DOHH2 (cell line): Measurements from ENCODE around the gene LRP2.

Experiments
- H3F3A ChIP-seq: fragments of 200-600 bp; sonication (generic), shearing (Covaris generic); 2 replicates; pipeline ENCODE4 v1.6.0; 2016; ENCODE audit warnings: antibody characterized with exemption, mild to moderate bottlenecking; ENCODE audit not compliant: control insufficient read depth, insufficient read depth
- H3K27ac ChIP-seq: fragments of 200-600 bp; sonication (generic); 2 replicates; pipeline ENCODE4 v1.5.1; 2014; ENCODE audit warnings: low read depth, mild to moderate bottlenecking, low read length, moderate library complexity
- H3K27me3 ChIP-seq: fragments of 200-600 bp; sonication (generic); 2 replicates; pipeline ENCODE4 v1.6.1; 2014; ENCODE audit warnings: mild to moderate bottlenecking, low read length, mixed read lengths; ENCODE audit not compliant: control insufficient read depth
- H3K36me3 ChIP-seq: fragments of 200-600 bp; sonication (generic); 2 replicates; pipeline ENCODE4 v1.6.1; 2014; ENCODE audit warnings: mild to moderate bottlenecking, low read length, moderate library complexity, mixed read lengths; ENCODE audit not compliant: control insufficient read depth
- H3K4me1 ChIP-seq: fragments of 200-600 bp; sonication (generic); 2 replicates; pipeline ENCODE4 v1.6.1; 2014; ENCODE audit warnings: mild to moderate bottlenecking, low read length, mixed read lengths; ENCODE audit not compliant: control insufficient read depth
- H3K4me2 ChIP-seq: fragments of 200-600 bp; sonication (generic); 2 replicates; pipeline ENCODE4 v1.6.0; 2014; ENCODE audit warnings: mild to moderate bottlenecking, low read length, moderate library complexity
- H3K4me3 ChIP-seq: fragments of 200-600 bp; sonication (generic); 2 replicates; pipeline ENCODE4 v1.5.1; 2014; ENCODE audit warnings: mild to moderate bottlenecking, low read length, mixed read lengths
- H3K79me2 ChIP-seq: fragments of 200-600 bp; sonication (generic); 2 replicates; pipeline ENCODE4 v1.6.1; 2014; ENCODE audit warnings: mild to moderate bottlenecking, low read length, mixed read lengths; ENCODE audit not compliant: control insufficient read depth
- H3K9me2 ChIP-seq: fragments of 200-600 bp; sonication (generic); replicated peaks from 2 replicates; pipeline ENCODE4 v1.6.1; 2014; ENCODE audit warnings: mild to moderate bottlenecking, low read length, mixed read lengths; ENCODE audit not compliant: control insufficient read depth
- H3K9me3 ChIP-seq: fragments of 200-600 bp; sonication (generic); 2 replicates; pipeline ENCODE4 v1.6.1; 2014; ENCODE audit warnings: antibody characterized with exemption, low read length, mixed read lengths; ENCODE audit not compliant: control insufficient read depth, insufficient read depth
- H4K20me1 ChIP-seq: fragments of 200-600 bp; sonication (generic); 2 replicates; pipeline ENCODE4 v1.6.0; 2014; ENCODE audit warnings: low read depth, mild to moderate bottlenecking, antibody characterized with exemption, low read length, moderate library complexity; ENCODE audit not compliant: control insufficient read depth, insufficient read depth
- EZH2phosphoT487 ChIP-seq: fragments of 200-600 bp; sonication (generic); IDR thresholded peaks from 2 replicates; pipeline ENCODE4 v1.6.1; 2017; ENCODE audit warnings: borderline replicate concordance, mild to moderate bottlenecking, antibody characterized with exemption, low read length, moderate library complexity, mixed read lengths
- TF ChIP-seq, protein P1 (sequence below): fragments of 200-600 bp; sonication (generic); IDR thresholded peaks from one replicate; pipeline ENCODE4 v1.5.1; 2014; ENCODE audit warnings: antibody characterized with exemption, mild to moderate bottlenecking, low read depth, low read length; ENCODE audit not compliant: poor library complexity, severe bottlenecking

The LRP2 gene

DNA sequence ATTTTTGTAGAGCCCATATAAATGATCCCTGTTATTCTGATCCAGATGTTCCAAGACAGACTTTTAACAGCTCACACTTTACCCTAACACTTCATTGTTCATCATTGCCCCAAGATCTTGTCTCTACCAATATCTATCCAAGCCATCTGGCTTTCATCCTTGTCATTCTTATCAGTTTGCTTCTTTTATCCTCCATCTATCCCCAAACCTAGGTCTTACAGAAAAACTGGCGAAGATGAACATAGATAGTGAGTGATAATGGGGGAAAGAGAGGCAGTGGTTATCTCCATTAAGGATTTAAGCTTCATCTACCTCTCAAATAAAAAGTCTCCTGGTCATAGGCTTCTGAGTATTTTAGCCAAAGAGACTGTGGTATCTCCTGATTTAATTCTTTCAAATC, 203.5 kb downstream of the LRP2 start:
- H3K9me3 ChIP-seq = no peaks in the 10 kb centered on the region
- H3K79me2 ChIP-seq = no peaks in the 10 kb centered on the region
- H3K4me1 ChIP-seq = no peaks in the 10 kb centered on the region
- no peaks in the 10 kb centered on the region for H4K20me1 ChIP-seq
- no peaks in the 10 kb centered on the region; the same call in 1 of the 2 replicates for H3K27me3 ChIP-seq
- no peaks in the 10 kb centered on the region for H3K36me3 ChIP-seq
- H3K27ac ChIP-seq = no peak overlapping the region
- H3K9me2 ChIP-seq = no peaks in the 10 kb centered on the region
- no peaks in the 10 kb centered on the region for H3F3A ChIP-seq
- H3K4me2 ChIP-seq = no peak overlapping the region
- no peak for TF ChIP-seq EZH2phosphoT487
- TF ChIP-seq, protein P1, sequence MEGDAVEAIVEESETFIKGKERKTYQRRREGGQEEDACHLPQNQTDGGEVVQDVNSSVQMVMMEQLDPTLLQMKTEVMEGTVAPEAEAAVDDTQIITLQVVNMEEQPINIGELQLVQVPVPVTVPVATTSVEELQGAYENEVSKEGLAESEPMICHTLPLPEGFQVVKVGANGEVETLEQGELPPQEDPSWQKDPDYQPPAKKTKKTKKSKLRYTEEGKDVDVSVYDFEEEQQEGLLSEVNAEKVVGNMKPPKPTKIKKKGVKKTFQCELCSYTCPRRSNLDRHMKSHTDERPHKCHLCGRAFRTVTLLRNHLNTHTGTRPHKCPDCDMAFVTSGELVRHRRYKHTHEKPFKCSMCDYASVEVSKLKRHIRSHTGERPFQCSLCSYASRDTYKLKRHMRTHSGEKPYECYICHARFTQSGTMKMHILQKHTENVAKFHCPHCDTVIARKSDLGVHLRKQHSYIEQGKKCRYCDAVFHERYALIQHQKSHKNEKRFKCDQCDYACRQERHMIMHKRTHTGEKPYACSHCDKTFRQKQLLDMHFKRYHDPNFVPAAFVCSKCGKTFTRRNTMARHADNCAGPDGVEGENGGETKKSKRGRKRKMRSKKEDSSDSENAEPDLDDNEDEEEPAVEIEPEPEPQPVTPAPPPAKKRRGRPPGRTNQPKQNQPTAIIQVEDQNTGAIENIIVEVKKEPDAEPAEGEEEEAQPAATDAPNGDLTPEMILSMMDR = no peak
- H3K4me3 ChIP-seq = no peak overlapping the region

DNA sequence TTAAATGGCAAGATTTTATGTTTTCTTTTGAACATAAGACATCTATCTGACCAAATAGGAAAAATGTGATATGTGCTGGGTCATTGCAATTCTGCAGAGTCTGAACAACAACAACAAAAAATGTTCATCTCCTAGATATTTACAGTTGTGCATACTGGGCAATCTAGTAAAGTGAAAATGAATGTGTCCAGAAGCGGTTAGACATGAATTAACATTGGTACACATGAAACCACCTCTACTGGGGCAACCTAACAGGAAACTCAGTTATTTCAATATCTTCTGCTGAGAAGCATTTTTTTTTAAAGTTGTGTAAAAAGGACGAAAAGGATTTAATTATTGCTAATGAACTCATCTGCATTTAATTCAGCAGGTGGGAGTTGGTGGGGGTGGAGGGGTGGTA, 216.1 kb downstream of the LRP2 start:
- H3F3A ChIP-seq = no peaks in the 10 kb centered on the region
- H3K4me3 ChIP-seq = no peak overlapping the region
- no peaks in the 10 kb centered on the region for H3K9me2 ChIP-seq
- no peak overlapping the region for H3K4me2 ChIP-seq
- H4K20me1 ChIP-seq = no peaks in the 10 kb centered on the region
- H3K36me3 ChIP-seq = no peaks in the 10 kb centered on the region
- TF ChIP-seq, protein P1 = no peak
- TF ChIP-seq EZH2phosphoT487 = no peak
- H3K79me2 ChIP-seq = no peaks in the 10 kb centered on the region
- H3K27ac ChIP-seq = no peak overlapping the region
- no peaks in the 10 kb centered on the region for H3K27me3 ChIP-seq
- H3K9me3 ChIP-seq = no peaks in the 10 kb centered on the region
- H3K4me1 ChIP-seq = peaks cover 9% of the 10 kb centered on the region

DNA sequence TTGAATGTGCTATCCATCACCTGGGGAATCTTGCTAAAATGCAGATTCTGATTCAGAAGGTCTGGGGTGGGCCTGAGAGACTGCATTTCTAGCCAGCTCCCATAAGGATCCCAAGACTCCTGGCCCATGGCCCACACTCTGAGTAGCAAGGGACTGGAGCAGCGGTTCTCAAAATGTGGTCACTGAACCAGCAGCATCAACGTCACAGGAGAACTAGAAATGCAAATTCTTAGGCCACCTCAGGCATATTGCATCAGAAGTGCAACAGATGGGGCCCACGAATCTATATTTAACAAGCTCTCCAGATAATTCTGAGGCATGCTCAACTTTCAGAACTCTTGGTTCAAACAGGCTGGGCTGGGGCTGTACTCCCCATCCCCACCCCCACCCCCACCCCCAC, 218.3 kb downstream of the LRP2 start:
- no peak overlapping the region for H3K4me2 ChIP-seq
- no peaks in the 10 kb centered on the region for H3K36me3 ChIP-seq
- no peaks in the 10 kb centered on the region for H3K9me3 ChIP-seq
- no peaks in the 10 kb centered on the region for H4K20me1 ChIP-seq
- no peaks in the 10 kb centered on the region for H3K79me2 ChIP-seq
- no peaks in the 10 kb centered on the region for H3K9me2 ChIP-seq
- TF ChIP-seq, protein P1 = no peak
- no peak for TF ChIP-seq EZH2phosphoT487
- peaks cover 18% of the 10 kb centered on the region for H3K4me1 ChIP-seq
- no peaks in the 10 kb centered on the region for H3F3A ChIP-seq
- H3K4me3 ChIP-seq = no peak overlapping the region
- H3K27me3 ChIP-seq = no peaks in the 10 kb centered on the region
- H3K27ac ChIP-seq = no peak overlapping the region
